H1 (cell line): ENCODE results near the gene DHRS3. TPM values are rescaled to one million over a fixed set of nuclear protein-coding genes. Genes with fewer than 3 reads are reported as not detected.
A peak's percentile ranks its signal among the peaks of the same experiment; 100 is the strongest.

Experiments used
- CTCF ChIA-PET: fragments of 300-600 bp; sonication (Branson Sonifier 250); formaldehyde crosslinking; loops from one replicate; lab custom pipeline; 2021; ENCODE audit not compliant: partially characterized antibody; lab: Charles Lee
- POLR2A ChIA-PET: fragments of 300-600 bp; sonication (Branson Sonifier 250); formaldehyde crosslinking; loops from one replicate; lab custom pipeline; 2021; ENCODE audit warnings: inconsistent platforms; ENCODE audit not compliant: partially characterized antibody; lab: Charles Lee
- DNase-seq, 2 experiments: peaks; one replicate each; pipeline versions ENCODE4 v3.0.0 to v3.0.0-alpha.2; 2010 to 2022; ENCODE audit warnings: low spot score in 2 of 2, low read depth in 1 of 2, mixed read lengths in 1 of 2
- FAIRE-seq: peaks from 2 replicates; lab custom pipeline; 2011; peaks lifted over from hg19 to GRCh38; lab: Jason Lieb, UNC
- H2AFZ ChIP-seq: 2 replicates; pipeline ENCODE4 v1.8.1; 2012; ENCODE audit warnings: low read length, inconsistent platforms
- H2AK5ac ChIP-seq: 2 replicates; pipeline ENCODE4 v1.6.1; 2013; ENCODE audit warnings: low read depth, low read length
- H2BK120ac ChIP-seq: replicated peaks from 2 replicates; pipeline ENCODE3; 2013; ENCODE audit warnings: low read depth, low read length, inconsistent platforms
- H2BK12ac ChIP-seq: 2 replicates; pipeline ENCODE4 v1.6.1; 2013; ENCODE audit warnings: low read depth, low read length
- H2BK15ac ChIP-seq: 2 replicates; pipeline ENCODE4 v1.6.1; 2013; ENCODE audit warnings: low read length
- H2BK20ac ChIP-seq: 2 replicates; pipeline ENCODE4 v1.6.1; 2013; ENCODE audit warnings: low read length
- H2BK5ac ChIP-seq: 2 replicates; pipeline ENCODE4 v1.6.1; 2013; ENCODE audit warnings: low read depth, low read length
- H3K14ac ChIP-seq: 2 replicates; pipeline ENCODE4 v1.6.1; 2013; ENCODE audit warnings: inconsistent platforms; ENCODE audit not compliant: insufficient read length
- H3K18ac ChIP-seq: 2 replicates; pipeline ENCODE4 v1.6.1; 2013; ENCODE audit warnings: low read length; ENCODE audit errors: extremely low read depth
- H3K23ac ChIP-seq: 2 replicates; pipeline ENCODE4 v1.6.1; 2013; ENCODE audit warnings: inconsistent platforms; ENCODE audit not compliant: insufficient read length
- H3K23me2 ChIP-seq: 2 replicates; pipeline ENCODE4 v1.6.1; 2013; ENCODE audit warnings: low read depth, low read length
- H3K27ac ChIP-seq: 2 replicates; pipeline ENCODE4 v1.6.1; 2011; ENCODE audit warnings: low read depth, low read length, inconsistent platforms
- H3K27me3 ChIP-seq, 4 experiments: replicated peaks in 1 of 4; 1 replicate in 1 of 4; 2 replicates in 3 of 4; pipeline versions ENCODE4 v1.6.1 to v1.8.1; 2011 to 2013; ENCODE audit warnings: low read length in 3 of 4, mild to moderate bottlenecking in 3 of 4, inconsistent platforms in 2 of 4, mixed read lengths in 2 of 4, moderate library complexity in 1 of 4; ENCODE audit not compliant: control insufficient read depth in 3 of 4, insufficient read depth in 3 of 4; ENCODE audit errors: extremely low read depth in 1 of 4
- H3K36me3 ChIP-seq, 4 experiments: 2 replicates each; pipeline versions ENCODE4 v1.6.1 to v1.8.1; 2011 to 2013; ENCODE audit warnings: mild to moderate bottlenecking in 4 of 4, low read length in 3 of 4, moderate library complexity in 2 of 4, control low read depth in 1 of 4, inconsistent platforms in 1 of 4; ENCODE audit not compliant: insufficient read depth in 4 of 4, control insufficient read depth in 2 of 4
- H3K4ac ChIP-seq: replicated peaks from 2 replicates; pipeline ENCODE3; 2013; ENCODE audit warnings: low read length, low read depth, mixed read lengths, inconsistent platforms; ENCODE audit not compliant: insufficient read length
- H3K4me1 ChIP-seq, 4 experiments: replicated peaks in 1 of 4; 1 replicate in 1 of 4; 2 replicates in 3 of 4; pipeline versions ENCODE4 v1.6.1 to v1.8.1; 2011 to 2013; ENCODE audit warnings: low read length in 3 of 4, inconsistent platforms in 2 of 4, mixed read lengths in 1 of 4; ENCODE audit not compliant: insufficient read depth in 4 of 4, control insufficient read depth in 3 of 4
- H3K4me2 ChIP-seq, 2 experiments: 2 replicates each; pipeline versions ENCODE4 v1.6.1 to v1.8.1; 2011 to 2013; ENCODE audit warnings: low read depth in 2 of 2, low read length in 2 of 2, control low read depth in 1 of 2, inconsistent platforms in 1 of 2, mild to moderate bottlenecking in 1 of 2; ENCODE audit not compliant: insufficient read depth in 1 of 2
- H3K4me3 ChIP-seq, 4 experiments: fragments of 200-600, 300-600 bp in 1 of 4; sonication (generic), shearing (Covaris generic), sonication (Bioruptor Twin) in 1 of 4; 2 replicates each; pipeline versions ENCODE4 v1.5.1 to v1.8.1; 2011 to 2016; ENCODE audit warnings: low read length in 4 of 4, low read depth in 3 of 4, control low read depth in 2 of 4, inconsistent platforms in 2 of 4, mild to moderate bottlenecking in 2 of 4, mixed read lengths in 1 of 4, moderate library complexity in 1 of 4; ENCODE audit not compliant: insufficient read depth in 2 of 4; ENCODE audit errors: extremely low read depth in 1 of 4
- H3K56ac ChIP-seq: replicated peaks from 2 replicates; pipeline ENCODE3; 2013; ENCODE audit warnings: low read depth, mild to moderate bottlenecking, mixed read lengths, low read length, inconsistent platforms; ENCODE audit not compliant: insufficient read length
- H3K79me1 ChIP-seq: 2 replicates; pipeline ENCODE4 v1.6.1; 2013; ENCODE audit warnings: low read depth, low read length, control low read depth
- H3K79me2 ChIP-seq, 2 experiments: 2 replicates each; pipeline versions ENCODE4 v1.6.1 to v1.8.1; 2012 to 2013; ENCODE audit warnings: low read length in 2 of 2, mild to moderate bottlenecking in 2 of 2, inconsistent platforms in 1 of 2; ENCODE audit not compliant: insufficient read depth in 2 of 2, control insufficient read depth in 1 of 2
- H3K9ac ChIP-seq, 4 experiments: replicated peaks in 1 of 4; 1 replicate in 1 of 4; 2 replicates in 3 of 4; pipeline versions ENCODE4 v1.6.1 to v1.8.1; 2011 to 2013; ENCODE audit warnings: low read depth in 3 of 4, low read length in 3 of 4, control low read depth in 2 of 4, mild to moderate bottlenecking in 2 of 4, moderate library complexity in 2 of 4, inconsistent platforms in 1 of 4; ENCODE audit errors: extremely low read depth in 1 of 4
- H3K9me3 ChIP-seq, 2 experiments: 2 replicates each; pipeline versions ENCODE4 v1.6.1 to v1.8.1; 2012 to 2013; ENCODE audit warnings: mild to moderate bottlenecking in 2 of 2, moderate library complexity in 2 of 2, control low read depth in 1 of 2, inconsistent platforms in 1 of 2, low read depth in 1 of 2, low read length in 1 of 2, mixed read lengths in 1 of 2; ENCODE audit not compliant: insufficient read depth in 2 of 2
- H4K20me1 ChIP-seq, 2 experiments: replicated peaks in 1 of 2; 2 replicates each; pipeline versions ENCODE3 to v1.8.1; 2011 to 2013; ENCODE audit warnings: inconsistent platforms in 2 of 2, low read length in 2 of 2, mild to moderate bottlenecking in 1 of 2; ENCODE audit not compliant: insufficient read depth in 2 of 2, control insufficient read depth in 1 of 2
- H4K5ac ChIP-seq: 2 replicates; pipeline ENCODE4 v1.6.1; 2013; ENCODE audit warnings: low read length, low read depth, mixed read lengths, inconsistent platforms; ENCODE audit not compliant: insufficient read length
- H4K8ac ChIP-seq: 2 replicates; pipeline ENCODE4 v1.8.0; 2013; ENCODE audit warnings: mild to moderate bottlenecking, moderate library complexity, low read length, inconsistent platforms; ENCODE audit not compliant: insufficient read depth; ENCODE audit errors: extremely low read depth
- H4K91ac ChIP-seq: replicated peaks from 2 replicates; pipeline ENCODE3; 2013; ENCODE audit warnings: low read length, mixed read lengths, inconsistent platforms; ENCODE audit not compliant: insufficient read length
- ASH2L ChIP-seq: fragments of 200-600, 300-600 bp; sonication (generic); IDR thresholded peaks from one replicate; pipeline ENCODE4 v1.7.1; 2017; ENCODE audit warnings: low read length
- ATF3 ChIP-seq: IDR thresholded peaks from 2 replicates; pipeline ENCODE4 v1.6.1; 2011; ENCODE audit warnings: low read depth, mild to moderate bottlenecking, low read length; ENCODE audit not compliant: insufficient read depth
- BRCA1 ChIP-seq: IDR thresholded peaks from 2 replicates; pipeline ENCODE4 v1.6.1; 2012; ENCODE audit warnings: low read depth, low read length, improper control_type of control experiment
- FOSL1 ChIP-seq: IDR thresholded peaks from 2 replicates; pipeline ENCODE4 v1.6.1; 2011; ENCODE audit warnings: mild to moderate bottlenecking, low read depth, low read length, moderate library complexity; ENCODE audit not compliant: insufficient read depth
- GABPA ChIP-seq: IDR thresholded peaks from 2 replicates; pipeline ENCODE4 v1.6.1; 2011; ENCODE audit warnings: mild to moderate bottlenecking, low read length, moderate library complexity, borderline replicate concordance; ENCODE audit not compliant: insufficient read depth
- GTF2F1 ChIP-seq: IDR thresholded peaks from 2 replicates; pipeline ENCODE4 v1.6.1; 2012; ENCODE audit warnings: low read depth, low read length, improper control_type of control experiment, borderline replicate concordance
- JUND ChIP-seq: IDR thresholded peaks from 2 replicates; pipeline ENCODE4 v1.6.1; 2011; ENCODE audit warnings: mild to moderate bottlenecking, improper control_type of control experiment, low read length
- POLR2A ChIP-seq, 2 experiments: IDR thresholded peaks; 1 replicate in 1 of 2; 2 replicates in 1 of 2; pipeline ENCODE4 v1.6.1; 2011; ENCODE audit warnings: low read depth in 2 of 2, low read length in 2 of 2, mild to moderate bottlenecking in 2 of 2; ENCODE audit errors: control extremely low read depth in 1 of 2
- RNF2 ChIP-seq: fragments of 200-900, 300-1000 bp; sonication (generic); IDR thresholded peaks from 2 replicates; pipeline ENCODE4 v1.7.1; 2016; ENCODE audit warnings: borderline replicate concordance, low read depth, mild to moderate bottlenecking, antibody characterized with exemption, low read length; ENCODE audit not compliant: poor library complexity, severe bottlenecking; ENCODE audit errors: missing control alignments
- RXRA ChIP-seq: IDR thresholded peaks from 2 replicates; pipeline ENCODE4 v1.6.1; 2011; ENCODE audit warnings: low read depth, mild to moderate bottlenecking, low read length, moderate library complexity; ENCODE audit not compliant: insufficient read depth
- SRF ChIP-seq: IDR thresholded peaks from 2 replicates; pipeline ENCODE4 v1.6.1; 2011; ENCODE audit warnings: mild to moderate bottlenecking, low read depth, low read length, moderate library complexity
- YY1 ChIP-seq: IDR thresholded peaks from 2 replicates; pipeline ENCODE4 v1.6.1; 2011; ENCODE audit warnings: low read depth, mild to moderate bottlenecking, low read length
- ZNF274 ChIP-seq: IDR thresholded peaks from 2 replicates; pipeline ENCODE4 v1.7.0; 2012; ENCODE audit warnings: low read length, borderline replicate concordance; ENCODE audit errors: extremely low read depth
- WGBS, 2 experiments: shearing (Covaris generic) in 1 of 2; methylation state at CpG; one replicate each; pipeline versions ENCODE4 v1.1.6 to v1.1.7; 2013 to 2015; ENCODE audit warnings: low lambda C conversion rate in 2 of 2, mixed read lengths in 2 of 2, inconsistent platforms in 1 of 2, low coverage in 1 of 2, missing lambda C conversion rate in 1 of 2; ENCODE audit not compliant: insufficient replicate concordance in 2 of 2, insufficient coverage in 1 of 2, insufficient read length in 1 of 2; ENCODE audit errors: extremely low coverage in 1 of 2, missing lambda C conversion rate in 1 of 2; 5-methylcytosine and 5-hydroxymethylcytosine counted together
- polyA plus RNA-seq, 7 experiments: library from polyadenylated mRNA; depleted of rRNA in 3 of 7; stranded (reverse) in 5 of 7; unstranded in 2 of 7; fragments of >200 nt in 5 of 7; fragments of 200-250 nt in 2 of 7; gene quantifications; 1 replicate in 5 of 7; 2 replicates in 1 of 7; 4 replicates in 1 of 7; pipeline versions ENCODE4 v1.2.1 to v1.2.3, GENCODE V29; 2011 to 2013; ENCODE audit warnings: missing spikeins in 2 of 7, mixed read lengths in 2 of 7
- total RNA-seq: library from RNA; stranded (reverse); fragmentation: NEBNext Ultra II Directional; extraction: Animal tissue kit (Norgen Biotek cat#: 25700); gene quantifications from 2 replicates; pipeline ENCODE4 v1.2.1, GENCODE V29; 2021

Gene DHRS3
- total and polyA plus RNA-seq, 2 of the 8 experiments (the other 6 are each of a cell fraction or from before 2014, with no cell fraction given) = 32.5 to 36.4 TPM

- Histone ChIP-seq H3K23me2 (peaks cover 9% of the 10 kb centered on the region; the same call in 1 of the 2 replicates), H3K4me3 (no peak overlapping the region), H2BK20ac (no peak overlapping the region), H3K27ac (no peak overlapping the region), H3K56ac (no peak overlapping the region), H3K4ac (no peak overlapping the region), H3K14ac (no peak overlapping the region), H3K79me2 (peaks cover 0 to 54% of the 10 kb centered on the region in 2 experiments; a peak in 2 of 4 replicates), H2BK12ac (no peak overlapping the region), H3K9me3 (no peaks in the 10 kb centered on the region), H2AK5ac (no peak overlapping the region), H2BK120ac (no peak overlapping the region), H3K9ac (no peak overlapping the region), H2AFZ (no peak overlapping the region), H3K79me1 (peaks cover 6% of the 10 kb centered on the region), H2BK5ac (no peak overlapping the region), H4K8ac (peak overlapping the region; percentile 39; the same call in 1 of the 2 replicates), H4K5ac (no peak overlapping the region)
- 86% methylated on average over 10 of the region's 10 CpGs; no CpG with 5 or more reads in 1 of the 2 experiments for WGBS, 2 experiments
- DNase-seq (no peak), FAIRE-seq (no peak)
- POLR2A ChIA-PET = interaction anchor here (7.3 kb wide), 1 partner anchor 19 kb away, joined by 107 read pairs; the partner anchor contains the start of gene DHRS3
- TF ChIP-seq BRCA1 (no peak), JUND (no peak), RNF2 (no peak), YY1 (no peak), GABPA (no peak), ASH2L (no peak), ZNF274 (no peak), ATF3 (no peak), POLR2A (IDR thresholded peaks at IDR 0.05; ENCODE audit: control extremely low read depth in 1 of 2, low read depth in 2 of 2, low read length in 2 of 2) (no peak), RXRA (no peak), FOSL1 (no peak), GTF2F1 (no peak), SRF (no peak)
- TF ChIP-seq, all 59 proteins: peak for 0
- Histone ChIP-seq H3K4me1 (peaks cover 18 to 42% (median 26%) of the 10 kb centered on the region in 4 experiments), H3K27me3 (peaks cover 0 to 2% (median 0%) of the 10 kb centered on the region in 4 experiments; a peak in 1 of 7 replicates), H4K20me1 (peaks cover 27% of the 10 kb centered on the region in 2 experiments), H3K36me3 (no peaks in the 10 kb centered on the region), H3K4me2 (no peak overlapping the region), H3K18ac (no peak overlapping the region), H2BK15ac (no peak overlapping the region), H4K91ac (no peak overlapping the region), H3K23ac (no peak overlapping the region)
- CTCF ChIA-PET = interaction anchor here (0.7 to 9.4 kb wide), 5 partner anchors 10 to 166 kb away, joined by 3 to 130 read pairs (median 4); partner anchors contain the start of gene DHRS3
Observed at GRCh38 chr1:12597792-12598191, 20.2 kb downstream of the DHRS3 start.
